Fibroblast of lung (primary cell): ENCODE measurements around the gene GRM4. TPM values are rescaled to one million over a fixed set of nuclear protein-coding genes. Genes with fewer than 3 reads are reported as not detected.

Experiments
- DNase-seq, 2 donors: peaks; one replicate each; pipeline versions ENCODE4 v3.0.0 to v3.0.0-alpha.2; 2010; ENCODE audit warnings: low read depth in 2 of 2
- H2AFZ ChIP-seq: 2 replicates; pipeline ENCODE4 v1.5.1; 2012; ENCODE audit warnings: low read length, control low read depth, inconsistent platforms
- H3K27ac ChIP-seq: 2 replicates; pipeline ENCODE4 v1.5.1; 2011; ENCODE audit warnings: low read length, control low read depth; ENCODE audit not compliant: insufficient read depth
- H3K27me3 ChIP-seq: 2 replicates; pipeline ENCODE4 v1.5.1; 2011; ENCODE audit warnings: mild to moderate bottlenecking, low read length; ENCODE audit not compliant: control insufficient read depth, insufficient read depth
- H3K36me3 ChIP-seq: 2 replicates; pipeline ENCODE4 v1.5.1; 2011; ENCODE audit warnings: low read length; ENCODE audit not compliant: control insufficient read depth, insufficient read depth
- H3K4me1 ChIP-seq: 2 replicates; pipeline ENCODE4 v1.5.1; 2011; ENCODE audit warnings: low read length; ENCODE audit not compliant: control insufficient read depth, insufficient read depth; ENCODE audit errors: extremely low read depth
- H3K4me2 ChIP-seq: 2 replicates; pipeline ENCODE4 v1.5.1; 2011; ENCODE audit warnings: low read length, control low read depth; ENCODE audit not compliant: insufficient read depth; ENCODE audit errors: extremely low read depth
- H3K4me3 ChIP-seq, 4 experiments: fragments of 200-600 bp in 1 of 4; sonication (generic) in 1 of 4; replicated peaks in 1 of 4; 2 replicates each; pipeline ENCODE4 v1.5.1; 2011 to 2016; ENCODE audit warnings: low read length in 4 of 4, low read depth in 3 of 4, mild to moderate bottlenecking in 3 of 4, control low read depth in 2 of 4, inconsistent platforms in 1 of 4, mixed read lengths in 1 of 4; ENCODE audit not compliant: insufficient read depth in 1 of 4; ENCODE audit errors: control extremely low read depth in 1 of 4
- H3K79me2 ChIP-seq: 2 replicates; pipeline ENCODE4 v1.5.1; 2012; ENCODE audit warnings: mild to moderate bottlenecking, low read length, inconsistent platforms; ENCODE audit not compliant: control insufficient read depth, insufficient read depth
- H3K9ac ChIP-seq: 2 replicates; pipeline ENCODE4 v1.5.1; 2011; ENCODE audit warnings: mild to moderate bottlenecking, low read length, control low read depth; ENCODE audit not compliant: insufficient read depth
- H3K9me3 ChIP-seq: 2 replicates; pipeline ENCODE4 v1.5.1; 2012; ENCODE audit warnings: low read depth, low read length; ENCODE audit not compliant: control insufficient read depth, insufficient read depth
- H4K20me1 ChIP-seq: 2 replicates; pipeline ENCODE4 v1.5.1; 2011; ENCODE audit warnings: low read length; ENCODE audit not compliant: control insufficient read depth, insufficient read depth; ENCODE audit errors: extremely low read depth
- EZH2 ChIP-seq: IDR thresholded peaks from 2 replicates; pipeline ENCODE4 v1.5.1; 2012; ENCODE audit warnings: low read length, control low read depth, mild to moderate bottlenecking; ENCODE audit errors: missing control alignments
- polyA plus RNA-seq, 2 donors: library from polyadenylated mRNA; depleted of rRNA in 1 of 2; stranded (reverse) in 1 of 2; unstranded in 1 of 2; fragments of >200 nt; gene quantifications; 2 replicates each; pipeline ENCODE4 v1.2.1, GENCODE V29; 2011 to 2012; ENCODE audit warnings: missing spikeins in 1 of 2
- total RNA-seq: library from RNA; depleted of rRNA; stranded (reverse); fragments of >200 nt; gene quantifications from 2 replicates; pipeline ENCODE4 v1.2.1, GENCODE V29; 2014
- TF ChIP-seq, protein P1 (sequence below), 2 donors: IDR thresholded peaks in 1 of 2; conservative IDR thresholded peaks in 1 of 2; 1 replicate in 1 of 2; 2 replicates in 1 of 2; pipeline ENCODE4 v1.5.1; 2011 to 2012; ENCODE audit warnings: low read length in 2 of 2, control low read depth in 1 of 2, inconsistent platforms in 1 of 2, low read depth in 1 of 2, mild to moderate bottlenecking in 1 of 2

The GRM4 gene
- total and polyA plus RNA-seq, 2 donors (not counting 1 experiment from before 2014, with no cell fraction given), result under 0.01 TPM; not detected in 1

DNA sequence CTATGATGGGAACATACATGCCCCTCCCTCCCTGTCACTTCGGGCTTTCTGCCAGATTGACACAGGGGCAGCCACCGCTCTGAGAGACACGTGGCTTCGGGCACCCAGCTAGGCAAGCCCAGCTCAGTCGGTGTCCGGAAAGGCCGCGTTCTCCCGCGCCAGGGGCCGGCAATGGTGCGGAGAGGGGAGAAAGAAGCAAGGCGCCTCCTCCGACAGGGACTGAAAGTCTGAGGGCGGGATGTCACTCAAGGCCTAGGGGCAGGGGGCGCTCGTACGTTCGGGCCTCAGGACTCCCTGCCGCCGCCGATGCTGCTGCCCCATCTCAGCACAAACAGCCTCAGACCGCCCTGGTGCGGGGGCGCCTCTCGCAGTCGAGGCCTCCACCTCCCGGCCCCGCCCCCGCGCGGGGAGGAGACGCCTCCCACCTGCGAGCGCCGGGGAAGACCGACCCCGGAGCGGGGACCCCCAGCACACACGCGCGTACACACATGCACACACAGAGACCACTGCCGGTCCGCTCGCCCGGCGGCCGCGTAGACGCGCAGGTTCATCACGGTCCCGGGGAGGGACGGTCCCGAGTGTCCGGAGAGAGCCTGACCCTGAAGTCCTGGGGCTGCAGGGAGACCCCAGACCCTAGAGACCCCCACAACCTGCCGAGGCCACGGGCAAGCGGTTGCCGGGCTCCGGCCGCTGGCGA is 1.9 kb downstream of the GRM4 start:
- Histone ChIP-seq H3K27me3 (peaks cover 49% of the 10 kb centered on the region), H3K4me2 (peak overlapping the region; percentile 44), H4K20me1 (no peaks in the 10 kb centered on the region), H3K9me3 (no peaks in the 10 kb centered on the region), H2AFZ (no peak overlapping the region), H3K9ac (no peak overlapping the region), H3K79me2 (no peaks in the 10 kb centered on the region), H3K4me1 (no peaks in the 10 kb centered on the region), H3K36me3 (no peaks in the 10 kb centered on the region), H3K4me3 (peak overlapping the region in 1 of 4 experiments; percentile 20), H3K27ac (no peak overlapping the region)
- DNase-seq, result peak in 1 of 2 donors; percentile 13
- TF ChIP-seq, protein P1, sequence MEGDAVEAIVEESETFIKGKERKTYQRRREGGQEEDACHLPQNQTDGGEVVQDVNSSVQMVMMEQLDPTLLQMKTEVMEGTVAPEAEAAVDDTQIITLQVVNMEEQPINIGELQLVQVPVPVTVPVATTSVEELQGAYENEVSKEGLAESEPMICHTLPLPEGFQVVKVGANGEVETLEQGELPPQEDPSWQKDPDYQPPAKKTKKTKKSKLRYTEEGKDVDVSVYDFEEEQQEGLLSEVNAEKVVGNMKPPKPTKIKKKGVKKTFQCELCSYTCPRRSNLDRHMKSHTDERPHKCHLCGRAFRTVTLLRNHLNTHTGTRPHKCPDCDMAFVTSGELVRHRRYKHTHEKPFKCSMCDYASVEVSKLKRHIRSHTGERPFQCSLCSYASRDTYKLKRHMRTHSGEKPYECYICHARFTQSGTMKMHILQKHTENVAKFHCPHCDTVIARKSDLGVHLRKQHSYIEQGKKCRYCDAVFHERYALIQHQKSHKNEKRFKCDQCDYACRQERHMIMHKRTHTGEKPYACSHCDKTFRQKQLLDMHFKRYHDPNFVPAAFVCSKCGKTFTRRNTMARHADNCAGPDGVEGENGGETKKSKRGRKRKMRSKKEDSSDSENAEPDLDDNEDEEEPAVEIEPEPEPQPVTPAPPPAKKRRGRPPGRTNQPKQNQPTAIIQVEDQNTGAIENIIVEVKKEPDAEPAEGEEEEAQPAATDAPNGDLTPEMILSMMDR (conservative IDR thresholded peaks at IDR 0.05 in 1 of 2, IDR thresholded peaks at IDR 0.05 in 1 of 2; ENCODE audit: low read depth in 1 of 2, low read length in 2 of 2), result no peak
- peak; percentile 96 for TF ChIP-seq EZH2

DNA sequence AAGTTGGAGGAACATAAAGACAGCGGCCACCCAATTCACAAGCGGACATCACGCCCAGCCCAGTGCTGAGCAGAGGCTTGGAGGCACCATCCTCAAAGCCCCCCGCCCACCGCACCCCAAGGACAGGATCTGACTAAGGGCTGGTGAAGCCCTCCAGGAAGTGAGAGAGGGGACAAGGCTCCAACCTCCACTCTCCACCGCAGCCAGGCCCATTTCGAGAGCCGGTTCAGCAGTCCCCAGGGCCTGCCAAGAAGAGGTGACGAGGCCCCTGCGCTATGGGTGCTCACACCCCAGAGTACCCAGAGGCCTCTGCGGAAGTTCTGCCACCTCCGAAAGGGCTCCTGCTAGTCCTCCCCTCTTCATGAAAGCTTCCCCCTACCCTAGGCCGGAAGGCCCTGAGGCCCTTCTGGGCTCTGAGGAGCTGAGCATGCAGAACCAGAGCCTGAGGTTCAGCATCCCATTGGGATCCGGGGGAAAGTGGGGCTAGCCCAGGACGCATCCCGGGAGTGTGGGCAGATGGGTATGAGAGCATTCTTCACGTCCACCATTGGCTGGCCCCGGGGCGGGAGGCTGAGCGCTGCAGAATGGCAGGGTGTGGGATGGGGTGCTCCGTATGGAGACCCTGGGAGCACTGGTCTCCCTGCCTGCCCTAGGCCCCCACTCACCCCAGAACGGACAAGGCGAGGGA is 2.5 kb downstream of the GRM4 start:
- Histone ChIP-seq H3K27ac (no peak overlapping the region), H3K9me3 (no peaks in the 10 kb centered on the region), H3K79me2 (no peaks in the 10 kb centered on the region), H3K4me3 (no peak overlapping the region), H3K4me2 (no peak overlapping the region), H3K4me1 (no peaks in the 10 kb centered on the region), H4K20me1 (no peaks in the 10 kb centered on the region), H3K27me3 (peaks cover 45% of the 10 kb centered on the region), H2AFZ (no peak overlapping the region), H3K36me3 (no peaks in the 10 kb centered on the region), H3K9ac (no peak overlapping the region)
- TF ChIP-seq, protein P1 (conservative IDR thresholded peaks at IDR 0.05 in 1 of 2, IDR thresholded peaks at IDR 0.05 in 1 of 2; ENCODE audit: low read depth in 1 of 2, low read length in 2 of 2), result no peak
- no peak for TF ChIP-seq EZH2
- DNase-seq, result no peak

DNA sequence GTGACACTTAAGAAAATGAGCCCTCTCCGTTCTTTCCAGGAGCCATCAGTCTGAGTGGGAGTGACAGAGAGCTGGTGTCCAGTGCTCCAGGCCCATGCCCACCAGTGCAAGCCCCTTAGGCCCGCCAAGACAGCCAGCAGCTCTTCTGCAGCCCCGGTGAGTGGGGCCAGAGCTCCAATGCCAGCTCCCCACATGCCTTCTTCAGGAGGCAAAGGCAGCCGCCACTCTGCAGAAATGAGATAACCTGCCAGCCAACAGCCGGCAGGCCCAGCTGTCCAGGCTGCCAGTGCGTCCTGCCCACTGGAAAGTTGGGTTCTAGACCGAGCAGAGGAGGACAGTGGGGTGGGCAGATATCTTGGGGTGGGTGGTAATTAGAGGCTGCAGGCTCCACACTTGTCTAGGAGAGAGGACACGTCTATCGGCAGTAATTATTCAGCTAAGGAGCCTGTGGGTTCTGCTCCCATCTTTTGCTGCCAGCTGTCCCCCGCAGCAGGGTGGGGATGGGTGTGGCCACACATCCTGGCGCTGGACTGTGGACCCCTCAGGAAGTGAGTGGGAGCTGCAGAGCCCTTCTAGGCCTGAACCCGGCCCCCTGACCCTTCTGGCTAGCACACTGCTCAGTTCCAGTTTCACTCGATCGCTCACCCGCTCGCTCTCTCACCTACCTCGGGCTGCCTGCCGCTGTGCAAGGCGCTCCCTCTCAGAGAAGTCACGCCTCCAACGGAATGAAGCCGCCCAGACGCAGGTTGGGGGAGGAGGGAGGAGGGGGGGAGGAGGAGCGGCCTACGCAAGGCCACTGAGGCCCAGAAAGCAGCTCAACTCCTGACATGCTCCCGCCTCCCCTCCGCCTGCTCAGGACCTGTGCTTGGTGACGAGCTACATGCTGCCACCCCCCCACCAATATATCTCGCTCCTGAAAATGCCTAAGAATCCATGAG is 3.6 kb downstream of the GRM4 start:
- no peaks in the 10 kb centered on the region for H4K20me1 ChIP-seq
- H3K79me2 ChIP-seq, result no peaks in the 10 kb centered on the region
- no peak for TF ChIP-seq EZH2
- H3K27ac ChIP-seq, result no peak overlapping the region
- no peak overlapping the region for H3K4me3 ChIP-seq
- no peak overlapping the region for H3K9ac ChIP-seq
- H3K9me3 ChIP-seq, result no peaks in the 10 kb centered on the region
- H3K27me3 ChIP-seq, result peaks cover 48% of the 10 kb centered on the region
- no peak for DNase-seq
- no peak overlapping the region for H3K4me2 ChIP-seq
- H3K4me1 ChIP-seq, result no peaks in the 10 kb centered on the region
- H2AFZ ChIP-seq, result no peak overlapping the region
- H3K36me3 ChIP-seq, result no peaks in the 10 kb centered on the region
